ENCODE results near the gene SGSM2.
"Not testable (repeated sequence)": the region's sequence is repeated elsewhere in the genome, so short reads cannot be mapped to it uniquely, and the experiment has no call there.

The SGSM2 gene
- total RNA-seq: 170 to 210 (median 188) reads per million in 4 donors

GRCh38 chr17:2336852-2337543, at the start of gene SGSM2:
Gene SGSM2, plus strand, starts transcription at chr17:2337501. Its CDS starts 188 bp downstream, at chr17:2337689.
- peak; percentile 52 to 75 (median 63) for DNase-seq

GRCh38 chr17:2289878-2290478, 47.3 kb upstream of the SGSM2 start:
- no peak for DNase-seq

GRCh38 chr17:2292100-2292499, 45.2 kb upstream of the SGSM2 start:
- no peak for DNase-seq

GRCh38 chr17:2295575-2295974, 41.7 kb upstream of the SGSM2 start:
- no peak for DNase-seq

- no peak for DNase-seq
Measured at GRCh38 chr17:2297023-2297422, 40.3 kb upstream of the SGSM2 start.

GRCh38 chr17:2299136-2299535, 38.2 kb upstream of the SGSM2 start:
- DNase-seq: no peak

GRCh38 chr17:2299756-2300155, 37.5 kb upstream of the SGSM2 start:
- no peak for DNase-seq

GRCh38 chr17:2302778-2303203, 34.5 kb upstream of the SGSM2 start:
- DNase-seq: peak in 1 of 5 donors; percentile 6

GRCh38 chr17:2303204-2304188, 33.8 kb upstream of the SGSM2 start, which contains the start of the genes SMG6 and SRR:
Gene SMG6, minus strand, starts transcription at chr17:2303785. Its CDS starts 65 bp downstream, at chr17:2303720.
Gene SRR, plus strand, starts transcription at chr17:2303950. Its CDS starts 11,611 bp downstream, at chr17:2315561.
- peak; percentile 92 to 96 (median 93) for DNase-seq

- DNase-seq: no peak
Measured at GRCh38 chr17:2304931-2305330, 32.4 kb upstream of the SGSM2 start.

GRCh38 chr17:2309338-2310154, 27.8 kb upstream of the SGSM2 start:
- DNase-seq: no peak

- no peak for DNase-seq
Measured at GRCh38 chr17:2312736-2313135, 24.6 kb upstream of the SGSM2 start.

GRCh38 chr17:2316916-2317205, 20.4 kb upstream of the SGSM2 start:
- DNase-seq: not testable (repeated sequence)

- no peak for DNase-seq
Measured at GRCh38 chr17:2317796-2318195, 19.5 kb upstream of the SGSM2 start.

- DNase-seq: no peak
Measured at GRCh38 chr17:2319051-2319450, 18.2 kb upstream of the SGSM2 start.

- DNase-seq: no peak
Measured at GRCh38 chr17:2321399-2321798, 15.9 kb upstream of the SGSM2 start.

- no peak for DNase-seq
Measured at GRCh38 chr17:2323629-2324314, 13.5 kb upstream of the SGSM2 start.

- no peak for DNase-seq
Measured at GRCh38 chr17:2331303-2331702, 6.0 kb upstream of the SGSM2 start.

- DNase-seq: no peak
Measured at GRCh38 chr17:2335726-2336214, 1.5 kb upstream of the SGSM2 start.

- DNase-seq: peak; percentile 81 to 88 (median 84)
Measured at GRCh38 chr17:2336215-2336851, 968 bp upstream of the SGSM2 start, which contains the start of gene TSR1. Gene TSR1, minus strand, starts transcription at chr17:2336457. Its CDS starts 30 bp downstream, at chr17:2336427.

All from T-helper 1 cell (primary cell).